Fibroblast of villous mesenchyme (primary cell): ENCODE results near the gene EGFL7. TPM values are rescaled to one million over a fixed set of nuclear protein-coding genes. Genes with fewer than 3 reads are reported as not detected.
A peak's percentile ranks its signal among the peaks of the same experiment; 100 is the strongest.

Experiments
- DNase-seq: peaks from one replicate; pipeline ENCODE4 v3.0.0-alpha.2; 2010; ENCODE audit warnings: low read depth
- H3K4me3 ChIP-seq: 2 replicates; pipeline ENCODE4 v1.5.1; 2011; ENCODE audit warnings: low read depth, mild to moderate bottlenecking, low read length
- total RNA-seq: library from RNA; depleted of rRNA; stranded (reverse); fragments of >200 nt; gene quantifications from 2 replicates; pipeline ENCODE4 v1.2.3, GENCODE V29; 2012
- TF ChIP-seq, protein P1 (sequence below): IDR thresholded peaks from 2 replicates; pipeline ENCODE4 v1.5.1; 2012; ENCODE audit warnings: low read depth, mild to moderate bottlenecking, low read length; ENCODE audit not compliant: insufficient read depth

EGFL7 gene
- total RNA-seq, 1 donor: 9.9 TPM

DNA sequence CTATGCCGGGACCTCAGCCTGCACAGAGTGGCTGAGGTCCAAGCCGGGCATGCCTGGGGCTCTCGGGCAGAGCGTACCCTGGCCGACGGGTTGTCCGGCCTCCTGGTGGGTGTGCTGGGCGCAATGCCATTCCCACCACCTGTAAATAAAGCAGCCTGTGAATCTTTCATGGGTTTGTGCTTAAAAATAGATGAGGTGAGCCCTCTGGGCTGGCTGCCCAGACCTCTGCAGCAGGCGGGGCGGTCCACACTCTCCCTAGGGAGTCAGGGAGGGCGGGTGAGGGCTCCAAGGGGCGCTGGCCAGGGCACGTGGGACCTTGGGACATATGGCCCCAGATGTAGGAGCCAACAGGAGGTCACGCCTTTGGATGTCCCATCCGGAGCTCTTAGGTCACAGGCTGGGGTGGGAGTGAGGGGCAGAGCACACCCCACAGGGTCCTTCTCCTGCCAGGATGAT is 28.1 kb downstream of the EGFL7 start:
- peak; percentile 12 for DNase-seq
- TF ChIP-seq, protein P1, sequence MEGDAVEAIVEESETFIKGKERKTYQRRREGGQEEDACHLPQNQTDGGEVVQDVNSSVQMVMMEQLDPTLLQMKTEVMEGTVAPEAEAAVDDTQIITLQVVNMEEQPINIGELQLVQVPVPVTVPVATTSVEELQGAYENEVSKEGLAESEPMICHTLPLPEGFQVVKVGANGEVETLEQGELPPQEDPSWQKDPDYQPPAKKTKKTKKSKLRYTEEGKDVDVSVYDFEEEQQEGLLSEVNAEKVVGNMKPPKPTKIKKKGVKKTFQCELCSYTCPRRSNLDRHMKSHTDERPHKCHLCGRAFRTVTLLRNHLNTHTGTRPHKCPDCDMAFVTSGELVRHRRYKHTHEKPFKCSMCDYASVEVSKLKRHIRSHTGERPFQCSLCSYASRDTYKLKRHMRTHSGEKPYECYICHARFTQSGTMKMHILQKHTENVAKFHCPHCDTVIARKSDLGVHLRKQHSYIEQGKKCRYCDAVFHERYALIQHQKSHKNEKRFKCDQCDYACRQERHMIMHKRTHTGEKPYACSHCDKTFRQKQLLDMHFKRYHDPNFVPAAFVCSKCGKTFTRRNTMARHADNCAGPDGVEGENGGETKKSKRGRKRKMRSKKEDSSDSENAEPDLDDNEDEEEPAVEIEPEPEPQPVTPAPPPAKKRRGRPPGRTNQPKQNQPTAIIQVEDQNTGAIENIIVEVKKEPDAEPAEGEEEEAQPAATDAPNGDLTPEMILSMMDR: no peak
- H3K4me3 ChIP-seq: no peak overlapping the region

DNA sequence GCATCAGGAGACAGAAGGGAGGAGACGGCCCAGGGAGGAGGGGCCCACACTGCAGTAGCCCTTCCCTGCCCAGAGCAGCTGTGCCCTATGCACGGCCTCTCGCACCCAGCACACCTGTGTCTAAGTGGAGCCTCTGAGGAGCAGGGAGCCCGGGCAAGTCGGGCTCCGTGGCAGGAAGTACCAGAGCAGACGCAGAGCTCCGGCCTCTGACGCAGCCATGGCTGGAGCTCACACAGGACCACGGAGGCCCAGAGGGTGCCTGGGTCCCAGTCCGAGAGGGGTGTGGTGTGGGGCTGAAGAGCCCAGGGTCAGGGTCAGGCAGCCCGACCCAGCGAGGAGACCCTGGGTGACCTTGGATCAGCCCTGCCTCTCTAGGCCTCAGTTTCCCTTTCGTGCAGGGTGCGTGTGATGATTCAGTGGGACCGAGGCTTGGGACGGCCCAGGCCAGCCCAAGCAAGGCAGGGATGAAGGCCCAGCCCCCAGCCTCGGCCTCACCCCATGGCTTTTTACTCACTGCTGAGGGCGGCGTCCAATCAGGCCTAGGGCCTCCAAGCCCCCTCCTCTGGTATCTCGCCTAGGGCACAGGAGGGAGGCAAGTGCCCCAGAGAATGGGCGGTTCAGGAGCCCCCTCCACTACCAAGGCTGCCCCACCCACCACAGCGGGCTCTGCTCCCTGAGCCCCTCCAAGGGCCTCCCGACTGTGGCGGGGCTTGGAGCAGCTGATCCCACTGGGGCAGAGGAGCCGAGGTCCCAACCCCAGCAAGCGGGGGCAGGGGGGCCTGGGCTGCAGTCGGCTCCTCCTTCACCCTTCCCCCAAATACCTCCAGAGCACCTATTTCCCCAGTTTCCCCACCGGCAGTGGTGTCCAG is 28.8 kb downstream of the EGFL7 start:
- TF ChIP-seq, protein P1: no peak
- no peak for DNase-seq
- no peak overlapping the region for H3K4me3 ChIP-seq

DNA sequence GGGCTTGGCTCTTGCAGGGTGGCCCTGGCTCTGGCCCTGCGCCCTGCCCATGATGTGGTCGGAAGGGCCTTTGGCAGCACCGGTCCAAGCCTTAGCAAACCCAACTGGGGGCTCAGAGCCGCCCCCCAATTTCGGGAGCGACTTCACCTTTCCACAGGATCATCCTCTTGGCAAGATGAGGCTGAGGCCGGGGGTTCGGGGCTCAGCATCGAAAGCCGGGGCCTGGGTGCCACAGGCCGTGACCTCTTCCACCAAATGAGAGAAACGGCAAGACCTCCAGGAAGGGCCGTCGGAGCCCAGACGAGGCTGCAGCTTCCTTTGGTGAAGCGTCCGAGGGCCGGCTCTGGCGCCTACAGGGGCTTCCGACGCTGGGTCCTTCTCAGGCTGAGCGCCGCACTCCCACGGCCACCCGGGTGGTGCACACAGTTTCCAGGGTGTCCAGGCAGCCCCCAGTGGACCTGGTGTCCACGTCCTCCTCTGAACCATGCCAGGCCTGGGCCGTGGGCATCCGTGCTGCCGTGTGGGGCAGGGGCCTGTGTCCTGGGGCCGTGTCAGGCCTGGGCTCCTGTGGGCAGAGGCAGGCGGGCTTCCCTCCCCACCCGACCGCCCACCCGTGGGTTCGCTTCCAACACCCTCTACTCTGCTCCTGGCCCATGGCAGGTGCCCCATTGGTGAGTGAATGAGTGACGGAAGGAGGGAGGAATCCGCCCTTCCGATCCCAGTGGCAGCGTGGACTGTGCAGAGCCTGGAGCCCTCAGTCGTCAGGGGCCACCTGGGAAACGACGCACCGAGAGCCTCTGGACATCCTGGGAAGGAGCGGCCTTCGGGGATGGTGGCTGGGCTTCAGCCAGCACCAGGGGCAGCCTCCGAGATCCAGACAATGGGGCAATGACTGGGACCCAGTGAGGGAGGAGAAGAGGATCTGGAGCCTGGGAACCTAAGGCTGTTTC is 29.7 kb downstream of the EGFL7 start:
- TF ChIP-seq, protein P1: no peak
- H3K4me3 ChIP-seq: no peak overlapping the region
- DNase-seq: no peak

DNA sequence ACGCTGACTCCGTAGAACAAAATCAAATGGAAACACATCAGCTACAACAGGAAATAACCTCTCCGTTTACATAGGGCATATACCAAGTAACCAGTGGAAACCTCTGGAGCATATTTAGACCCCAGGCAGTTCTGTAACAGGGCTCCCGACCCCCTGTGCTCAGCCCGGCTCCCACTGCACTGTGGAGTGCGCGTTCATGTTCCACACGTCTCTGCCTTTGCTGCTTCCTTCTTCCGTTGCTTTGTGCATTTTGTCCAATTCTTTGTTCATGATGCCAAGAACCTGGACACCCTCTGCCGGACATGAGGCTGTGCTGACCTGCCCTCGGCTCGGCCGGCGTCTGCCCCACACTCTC is 30.4 kb downstream of the EGFL7 start:
- H3K4me3 ChIP-seq: no peak overlapping the region

DNA sequence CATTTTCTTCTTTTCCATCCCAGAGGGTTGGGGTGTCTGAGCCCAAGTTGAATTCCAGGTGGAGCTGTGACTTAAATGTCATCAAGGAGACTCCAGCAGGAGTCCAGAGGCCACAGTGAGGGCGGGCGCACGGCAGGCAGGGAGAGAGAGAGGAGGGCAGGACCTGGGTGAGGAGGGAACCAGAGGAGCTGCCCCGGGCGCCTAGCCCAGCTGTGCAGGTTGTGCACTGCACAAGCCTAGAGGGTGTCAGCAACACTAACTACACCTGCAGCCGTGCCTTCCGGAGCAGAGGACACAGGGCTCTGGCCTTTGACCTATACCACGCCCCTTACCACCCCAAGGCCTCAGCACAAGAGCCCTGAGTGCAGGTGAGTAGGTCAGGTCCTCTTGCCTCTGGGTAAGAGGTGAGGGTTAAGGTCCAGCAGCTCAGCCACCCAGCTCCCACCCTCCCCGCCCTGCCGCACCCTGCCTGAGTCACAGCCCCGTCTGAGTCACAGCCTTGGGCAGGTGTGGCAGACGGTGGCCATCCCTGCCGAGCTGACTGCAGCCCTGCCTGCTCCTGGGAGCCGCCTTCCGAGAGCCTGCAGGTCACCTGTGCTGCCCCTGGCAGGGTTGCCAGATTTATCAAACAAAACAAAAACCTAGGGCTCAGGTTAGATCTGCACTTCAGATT is 30.9 kb downstream of the EGFL7 start:
- H3K4me3 ChIP-seq: no peak overlapping the region
- TF ChIP-seq, protein P1: no peak
- peak; percentile 20 for DNase-seq

More for the DNA sequence above, 30.4 kb downstream of the EGFL7 start:
- DNase-seq: no peak
- TF ChIP-seq, protein P1: no peak

DNA sequence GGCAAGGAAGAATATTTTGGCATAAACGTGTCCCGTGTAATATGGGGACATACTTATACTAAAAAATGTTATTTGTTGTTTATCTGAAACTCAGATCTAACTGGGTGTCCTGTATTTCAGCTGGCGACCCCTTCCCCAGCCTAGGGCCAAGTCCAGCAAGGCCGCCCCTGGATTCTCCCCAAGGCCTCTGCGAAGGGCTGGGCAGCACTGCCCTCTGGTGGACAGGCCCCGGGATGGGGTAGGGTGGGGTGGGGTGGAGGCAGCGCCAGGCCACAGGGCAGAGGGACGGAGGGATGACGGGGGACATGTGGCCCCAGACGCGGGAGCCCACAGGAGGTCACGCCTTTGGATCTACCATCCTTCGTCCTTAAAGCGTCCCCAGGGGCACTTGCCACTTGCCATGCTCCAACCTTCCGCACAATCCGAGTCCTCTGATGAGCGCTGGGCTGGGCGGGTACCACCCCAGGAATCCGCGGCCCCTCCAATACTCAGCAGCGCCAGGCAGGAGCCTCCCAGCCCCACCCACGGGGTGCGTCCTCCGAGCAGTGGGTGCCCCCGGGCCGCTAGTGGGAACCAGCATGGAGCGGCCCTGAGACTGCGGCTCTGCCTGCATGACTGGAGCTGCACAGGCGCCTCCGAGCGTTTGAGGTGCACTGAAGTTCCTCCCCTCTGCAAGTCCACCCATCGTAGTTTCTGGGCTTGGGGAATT is 31.6 kb downstream of the EGFL7 start:
- no peak overlapping the region for H3K4me3 ChIP-seq
- TF ChIP-seq, protein P1: peak; percentile 72
- DNase-seq: peak; percentile 37
